MV-4-11 (cell line): ENCODE results near the gene ZNF385C.

ENCODE experiments used
- DNase-seq: peaks from one replicate; lab custom pipeline; 2025; lab: John Stamatoyannopoulos, UW

ZNF385C gene

GRCh38 chr17:42107597-42108576 lies 9.6 kb upstream of the ZNF385C start:
- peak; percentile 67 for DNase-seq

GRCh38 chr17:42107124-42107523 lies 8.9 kb upstream of the ZNF385C start:
- DNase-seq = no peak

GRCh38 chr17:42106009-42106408 lies 7.7 kb upstream of the ZNF385C start:
- DNase-seq = no peak

DNA sequence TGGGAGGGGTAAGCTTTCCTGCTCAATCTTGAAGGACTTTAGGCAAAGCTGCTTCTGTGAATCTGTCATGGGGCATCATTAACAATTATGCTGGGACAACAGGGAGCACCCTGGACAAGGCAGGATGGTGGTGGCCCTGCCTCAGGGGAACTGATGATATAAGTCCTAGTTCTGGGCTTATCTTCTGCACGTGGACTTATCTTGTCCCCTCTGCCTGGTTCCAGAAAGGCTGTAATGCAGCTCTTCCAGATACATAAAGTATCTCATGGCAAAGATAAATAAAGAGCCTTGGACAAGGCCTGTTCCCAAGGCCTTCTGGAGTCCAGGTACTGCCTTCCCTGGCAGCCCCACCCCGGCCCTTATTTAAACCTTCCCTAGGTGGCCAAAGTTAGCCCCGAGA lies 6.0 kb upstream of the ZNF385C start:
- DNase-seq = no peak

DNA sequence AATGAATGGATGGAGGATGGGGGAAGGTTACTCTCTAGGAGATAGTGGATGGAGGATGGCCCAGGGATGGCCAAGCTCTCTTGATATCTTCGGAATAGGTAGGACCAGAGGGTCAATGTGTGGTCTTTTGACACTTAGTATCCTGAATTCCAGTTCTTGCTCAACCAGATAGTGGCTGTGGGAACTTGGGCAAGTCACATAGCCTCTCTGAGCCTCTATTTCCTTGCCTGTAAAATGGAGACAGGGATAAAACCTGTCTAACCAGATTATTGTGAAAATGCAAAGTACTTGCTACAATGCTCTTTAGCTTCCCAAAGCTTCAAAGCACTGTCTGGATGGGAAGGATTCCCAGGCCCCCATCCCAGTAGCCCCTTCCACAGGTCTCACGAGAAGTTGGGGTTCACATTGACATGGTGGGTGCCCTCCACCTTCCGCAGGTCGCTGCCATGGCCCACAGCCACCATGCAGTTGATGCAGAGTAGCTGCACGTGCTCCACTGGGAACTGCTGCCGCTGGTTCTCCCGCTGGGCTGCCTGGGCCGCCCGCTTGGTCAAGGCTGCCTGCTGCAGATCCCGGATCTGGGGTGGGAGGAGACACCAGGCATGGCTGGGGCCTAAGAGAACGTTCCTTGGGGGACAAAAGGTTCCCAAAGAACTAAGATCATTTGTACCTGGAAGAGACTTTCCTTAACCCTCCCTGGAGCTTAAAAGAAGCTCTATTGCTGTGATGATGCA lies 5.1 kb upstream of the ZNF385C start:
- no peak for DNase-seq

- DNase-seq = peak; percentile 52
These were observed 3.4 kb upstream of the ZNF385C start for GRCh38 chr17:42101513-42102292.

GRCh38 chr17:42098730-42099399 lies 592 bp upstream of the ZNF385C start:
- DNase-seq = no peak

DNA sequence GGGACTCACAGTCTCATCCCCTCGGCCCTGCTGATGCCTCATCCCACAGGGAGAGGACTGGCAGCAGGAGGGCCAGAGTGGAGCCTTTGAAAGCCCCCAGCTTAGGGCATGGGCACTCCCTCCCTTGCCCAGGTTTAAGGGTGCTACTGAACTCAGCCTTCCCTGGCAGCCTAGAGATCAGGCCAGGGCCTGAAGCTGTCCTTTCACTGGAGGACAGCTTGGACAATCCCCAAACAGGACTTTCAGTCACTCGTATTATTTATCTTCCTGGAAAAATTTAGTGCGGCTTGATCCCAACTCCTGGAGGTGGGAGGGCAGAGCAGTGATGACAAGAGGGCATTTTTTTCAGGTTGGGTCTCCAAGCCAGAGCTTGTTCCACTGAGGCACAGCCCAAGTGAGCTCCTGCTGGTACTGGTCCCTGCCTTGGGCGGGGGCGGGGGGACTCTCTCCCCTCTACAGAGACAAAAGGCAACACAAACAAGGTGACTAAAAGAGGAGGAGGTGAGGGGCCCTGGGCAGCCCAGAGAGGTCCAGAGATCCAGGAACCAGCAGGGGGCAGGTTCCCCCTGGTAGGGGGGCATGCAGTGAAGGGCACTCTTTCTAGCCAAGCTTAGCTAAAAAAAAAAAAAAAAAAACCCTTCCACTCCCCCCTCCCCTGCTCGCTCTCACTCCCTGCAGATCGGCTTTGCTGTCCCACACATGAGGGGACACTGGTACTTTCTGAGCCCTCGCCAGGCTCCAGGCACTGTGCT lies 1.7 kb downstream of the ZNF385C start:
- DNase-seq = no peak

DNA sequence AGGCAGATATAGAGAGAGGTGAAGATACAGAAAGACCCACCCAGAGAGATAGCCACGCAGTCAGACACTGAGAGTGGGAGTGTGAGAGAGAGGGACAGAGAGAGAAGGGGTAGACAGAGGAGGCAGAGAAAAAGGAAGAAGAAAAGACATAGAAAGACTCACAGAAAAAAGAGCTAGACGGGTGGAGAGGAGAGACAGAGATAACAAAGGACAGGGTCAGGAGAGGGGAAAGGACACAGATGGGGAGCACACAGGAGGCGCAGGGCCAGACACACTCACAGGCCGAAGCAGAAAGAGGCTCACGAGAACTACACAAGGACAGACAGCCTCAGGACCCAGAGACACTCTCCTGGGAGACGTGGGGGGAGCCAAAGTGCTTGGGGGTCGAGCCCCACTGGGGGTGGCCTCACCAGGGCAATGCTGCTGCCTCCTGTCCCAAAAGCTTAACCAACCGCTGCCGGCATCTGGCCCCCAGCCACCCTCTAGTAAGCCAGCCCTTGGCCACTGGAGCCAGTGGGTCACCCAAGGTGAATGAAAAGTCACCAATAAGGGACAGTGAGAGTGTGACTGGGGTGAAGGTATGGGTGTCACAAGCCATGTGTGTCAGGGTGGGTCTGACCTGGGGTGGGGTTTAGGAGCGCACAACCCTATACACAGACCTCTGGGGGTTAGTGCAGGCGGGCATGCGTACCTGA lies 3.8 kb downstream of the ZNF385C start:
- DNase-seq = no peak

DNA sequence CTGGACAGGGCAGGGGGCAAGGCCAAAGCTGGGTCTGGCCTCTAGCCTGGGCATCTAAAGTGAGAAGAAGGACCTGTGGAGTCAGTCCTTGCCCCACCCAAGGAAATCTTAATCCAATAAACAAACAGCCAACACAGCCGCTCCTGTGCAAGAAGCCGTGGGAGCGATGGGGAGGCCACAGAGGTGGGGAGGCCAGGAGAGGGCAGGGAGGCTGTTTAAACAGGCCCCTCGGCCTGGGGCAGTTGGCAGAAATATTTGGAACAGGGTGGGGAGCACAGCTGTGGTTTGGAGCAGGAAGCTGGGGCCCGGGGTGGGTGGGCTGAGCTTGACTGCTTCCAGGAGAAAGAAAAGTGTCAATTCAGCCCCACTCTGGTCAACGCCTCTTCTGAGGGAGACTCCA lies 5.3 kb downstream of the ZNF385C start:
- no peak for DNase-seq

DNA sequence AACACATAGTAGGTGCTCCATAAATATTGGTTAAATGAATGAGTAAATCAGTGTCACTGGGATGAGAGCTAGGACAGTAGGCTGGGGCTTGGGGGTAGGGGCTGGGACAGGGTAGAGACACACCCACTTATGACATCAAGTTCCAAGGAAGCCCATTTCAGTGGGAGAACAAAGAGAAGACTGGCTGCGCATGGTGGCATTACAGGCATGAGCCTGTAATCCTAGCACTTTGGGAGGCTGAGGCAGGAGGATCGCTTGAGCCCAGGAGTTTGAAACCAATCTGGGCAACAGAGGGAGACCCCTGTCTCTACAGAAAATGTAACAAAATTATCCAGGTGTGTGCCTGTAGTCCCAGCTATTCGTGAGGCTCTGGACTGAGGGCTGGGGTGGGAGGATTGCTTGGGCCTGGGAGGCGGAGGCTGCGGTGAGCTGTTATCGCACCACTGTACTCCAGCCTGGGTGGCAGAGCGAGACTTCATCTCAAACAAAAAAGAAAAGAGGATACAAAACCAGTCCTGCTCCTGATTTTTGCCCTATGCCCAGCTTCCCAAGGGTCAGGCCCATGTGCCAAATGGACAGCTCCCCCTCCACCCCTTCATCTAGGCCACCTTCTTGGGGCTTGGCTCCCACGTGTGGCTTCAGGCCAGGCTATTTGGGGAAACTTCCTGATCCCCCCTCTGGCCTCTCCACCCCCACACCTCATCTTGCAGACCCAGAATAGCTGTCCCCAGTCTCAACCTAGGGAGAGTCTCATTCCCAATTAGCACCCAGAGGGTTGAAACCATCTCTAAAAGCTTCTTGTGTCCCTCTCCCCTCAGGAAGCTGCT lies 7.1 kb downstream of the ZNF385C start:
- DNase-seq = no peak

DNA sequence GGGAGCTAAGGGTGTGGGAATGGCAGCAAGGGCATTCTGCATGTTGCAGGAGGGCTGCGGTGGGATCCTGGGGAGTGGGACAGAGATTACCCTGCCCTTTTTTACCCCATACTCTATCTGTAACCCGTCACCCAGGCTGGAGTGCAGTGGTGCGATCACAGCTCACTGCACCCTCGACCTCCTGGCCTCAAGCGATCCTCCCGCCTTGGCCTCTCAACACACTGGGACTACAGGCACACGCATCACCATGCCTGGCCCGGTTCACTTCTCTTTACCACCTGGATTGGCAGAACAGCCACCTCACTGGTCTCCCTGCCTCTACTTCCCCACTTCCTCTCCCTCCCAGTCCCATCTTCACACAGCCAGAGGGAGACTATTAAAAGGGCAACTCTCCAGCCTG lies 9.5 kb downstream of the ZNF385C start:
- DNase-seq = no peak

- DNase-seq = no peak
These were observed 10.3 kb downstream of the ZNF385C start for GRCh38 chr17:42087736-42088705.

DNA sequence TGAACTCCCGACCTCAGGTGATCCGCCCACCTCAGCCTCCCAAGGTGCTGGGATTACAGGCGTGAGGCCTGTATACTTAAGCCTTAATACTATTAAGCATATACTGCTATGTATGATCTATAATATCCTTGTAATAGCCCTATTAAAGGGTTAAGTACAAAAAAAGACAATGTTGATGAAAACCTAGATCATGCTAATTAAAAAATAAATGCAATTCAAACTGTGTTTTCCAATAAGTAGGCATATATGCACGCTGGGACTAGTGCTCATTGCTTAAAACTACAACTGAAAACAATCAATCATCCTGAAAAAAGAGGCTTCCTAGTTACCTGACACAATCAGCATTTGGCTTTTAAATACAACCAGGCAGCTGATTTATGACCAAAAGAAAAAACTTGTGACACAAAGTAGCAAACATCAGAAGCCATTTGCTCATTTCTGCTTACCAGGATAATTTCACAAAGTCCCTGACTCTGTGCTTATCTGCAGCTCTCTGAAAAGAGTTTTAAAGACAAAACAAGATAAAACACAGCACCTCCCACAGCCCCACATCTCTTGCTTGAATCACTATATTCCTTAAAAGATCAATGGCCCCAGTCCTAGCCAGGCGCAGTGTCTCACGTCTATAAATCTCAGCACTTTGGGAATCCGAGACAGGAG lies 11.1 kb downstream of the ZNF385C start:
- no peak for DNase-seq

DNA sequence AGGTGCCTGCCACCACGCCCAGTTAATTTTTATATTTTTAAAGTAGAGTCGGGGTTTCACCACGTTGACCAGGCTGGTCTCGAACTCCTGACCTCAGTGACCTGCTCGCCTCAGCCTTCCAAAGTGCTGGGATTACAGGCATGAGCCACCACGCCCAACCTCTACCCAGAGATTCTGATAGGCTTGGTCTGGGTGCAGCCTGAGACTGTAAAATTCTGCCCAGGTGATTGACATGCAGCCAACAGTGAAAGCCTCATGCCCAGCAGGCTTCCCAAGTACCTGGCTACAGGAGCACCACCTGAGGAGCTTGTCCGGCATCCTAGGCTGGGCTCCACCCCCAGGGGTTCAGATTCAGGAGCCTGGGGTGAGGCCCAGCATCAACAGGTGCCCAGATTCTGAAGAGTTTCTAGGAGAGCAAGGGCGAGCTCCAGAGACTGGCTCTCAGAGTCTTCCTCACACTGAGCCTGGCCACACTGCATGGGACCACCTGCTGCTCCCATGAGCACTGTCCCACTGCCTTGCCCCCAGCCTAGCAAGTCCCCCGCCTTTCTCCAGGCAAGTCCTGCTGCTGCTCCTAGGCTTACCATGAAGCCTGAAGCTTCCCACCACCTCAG lies 16.6 kb downstream of the ZNF385C start:
- DNase-seq = no peak

DNA sequence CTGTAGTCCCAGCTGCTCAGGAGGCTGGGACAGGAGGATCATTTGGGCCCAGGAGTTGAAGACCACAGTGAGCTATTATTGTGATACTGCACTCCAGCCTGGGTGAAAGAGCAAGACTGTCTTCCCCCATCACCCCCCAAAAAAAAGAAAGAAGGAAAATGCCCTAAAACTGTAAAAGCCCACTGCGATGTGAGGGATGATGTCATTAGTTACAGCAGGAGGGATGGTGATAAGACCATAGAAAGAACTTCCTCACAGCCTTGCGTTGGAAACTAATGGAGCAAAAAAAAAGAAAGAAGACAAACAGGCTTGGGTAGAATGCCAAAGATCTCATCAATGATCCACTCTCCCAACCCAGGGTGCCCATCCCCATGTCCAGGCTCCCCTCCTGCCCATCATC lies 18.7 kb downstream of the ZNF385C start:
- DNase-seq = no peak

- no peak for DNase-seq
These were observed 19.8 kb downstream of the ZNF385C start for GRCh38 chr17:42078396-42079043.
